ENCODE measurements around the gene CKLF. TPM values are rescaled to one million over a fixed set of nuclear protein-coding genes. Genes with fewer than 3 reads are reported as not detected.

The CKLF gene, protein sequence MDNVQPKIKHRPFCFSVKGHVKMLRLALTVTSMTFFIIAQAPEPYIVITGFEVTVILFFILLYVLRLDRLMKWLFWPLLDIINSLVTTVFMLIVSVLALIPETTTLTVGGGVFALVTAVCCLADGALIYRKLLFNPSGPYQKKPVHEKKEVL
- polyA plus RNA-seq (2013, experiment 1 of 2), result 23.2 TPM
- polyA plus RNA-seq (2013, experiment 2 of 2), result 22.3 TPM

GRCh38 chr16:66552286-66553177, at the start of gene CKLF:
Gene CKLF, plus strand, starts transcription at chr16:66552576. Its CDS starts 140 bp downstream, at chr16:66552716.
- Histone ChIP-seq H3K36me3 (ENCODE audit: control insufficient read depth, insufficient read depth, low read length) (no peaks in the 10 kb centered on the region), H3K4ac (ENCODE audit: low read depth, low read length) (no peak within 1 kb of the TSS), H3K4me3 (ENCODE audit: low read length) (peak within 1 kb of the TSS; percentile 36), H2BK5ac (ENCODE audit: low read length) (no peak within 1 kb of the TSS), H3K79me1 (ENCODE audit: low read length) (no peaks in the 10 kb centered on the region), H4K8ac (ENCODE audit: low read depth, low read length) (peak within 1 kb of the TSS; percentile 66), H3K4me1 (ENCODE audit: control insufficient read depth, low read depth, low read length) (no peaks in the 10 kb centered on the region), H2AK5ac (ENCODE audit: low read length) (no peak within 1 kb of the TSS), H3K79me2 (ENCODE audit: control insufficient read depth, insufficient read depth, low read length) (no peaks in the 10 kb centered on the region), H3K18ac (ENCODE audit: low read length) (peak within 1 kb of the TSS; percentile 12), H2BK15ac (replicated peaks; ENCODE audit: low read depth) (no peak within 1 kb of the TSS), H3K27ac (ENCODE audit: low read depth, low read length) (no peak within 1 kb of the TSS), H2BK120ac (ENCODE audit: low read depth, low read length) (no peak within 1 kb of the TSS), H3K9ac (ENCODE audit: low read length) (peak within 1 kb of the TSS; percentile 81), H3K4me2 (ENCODE audit: low read length) (peak within 1 kb of the TSS; percentile 77), H3K56ac (ENCODE audit: low read length) (peak within 1 kb of the TSS; percentile 95), H4K5ac (ENCODE audit: low read length) (no peak within 1 kb of the TSS), H3K27me3 (ENCODE audit: insufficient read depth, low read length, poor library complexity) (no peaks in the 10 kb centered on the region), H3K23ac (ENCODE audit: low read length) (no peak within 1 kb of the TSS)
- DNase-seq, result peak; percentile 90
- no CpG with 5 or more reads among the region's 63 CpGs for WGBS (ENCODE audit: extremely low coverage, insufficient coverage, low lambda C conversion rate)

GRCh38 chr16:66503030-66503429, 49.3 kb upstream of the CKLF start:
- H2AK5ac ChIP-seq (ENCODE audit: low read length), result no peak overlapping the region
- H3K9ac ChIP-seq (ENCODE audit: low read length), result no peak overlapping the region
- H3K4me3 ChIP-seq (ENCODE audit: low read length), result no peak overlapping the region
- no peak overlapping the region for H3K27ac ChIP-seq (ENCODE audit: low read depth, low read length)
- H3K27me3 ChIP-seq (ENCODE audit: insufficient read depth, low read length, poor library complexity), result no peaks in the 10 kb centered on the region
- H3K18ac ChIP-seq (ENCODE audit: low read length), result no peak overlapping the region
- no peaks in the 10 kb centered on the region for H3K4me1 ChIP-seq (ENCODE audit: control insufficient read depth, low read depth, low read length)
- no peak overlapping the region for H3K4ac ChIP-seq (ENCODE audit: low read depth, low read length)
- H2BK15ac ChIP-seq (replicated peaks; ENCODE audit: low read depth), result no peak overlapping the region
- H2BK5ac ChIP-seq (ENCODE audit: low read length), result no peak overlapping the region
- H3K4me2 ChIP-seq (ENCODE audit: low read length), result no peak overlapping the region
- no CpG with 5 or more reads among the region's 2 CpGs for WGBS (ENCODE audit: extremely low coverage, insufficient coverage, low lambda C conversion rate)
- H3K23ac ChIP-seq (ENCODE audit: low read length), result no peak overlapping the region
- H2BK120ac ChIP-seq (ENCODE audit: low read depth, low read length), result no peak overlapping the region
- H3K56ac ChIP-seq (ENCODE audit: low read length), result no peak overlapping the region
- no peaks in the 10 kb centered on the region for H3K36me3 ChIP-seq (ENCODE audit: control insufficient read depth, insufficient read depth, low read length)
- no peak for DNase-seq
- H4K5ac ChIP-seq (ENCODE audit: low read length), result no peak overlapping the region
- H3K79me1 ChIP-seq (ENCODE audit: low read length), result no peaks in the 10 kb centered on the region
- H4K8ac ChIP-seq (ENCODE audit: low read depth, low read length), result no peak overlapping the region
- no peaks in the 10 kb centered on the region for H3K79me2 ChIP-seq (ENCODE audit: control insufficient read depth, insufficient read depth, low read length)

GRCh38 chr16:66503612-66504011, 48.8 kb upstream of the CKLF start:
- no peak overlapping the region for H3K4ac ChIP-seq (ENCODE audit: low read depth, low read length)
- WGBS (ENCODE audit: extremely low coverage, insufficient coverage, low lambda C conversion rate), result no CpG with 5 or more reads among the region's 3 CpGs
- no peaks in the 10 kb centered on the region for H3K27me3 ChIP-seq (ENCODE audit: insufficient read depth, low read length, poor library complexity)
- no peak overlapping the region for H3K4me3 ChIP-seq (ENCODE audit: low read length)
- H3K27ac ChIP-seq (ENCODE audit: low read depth, low read length), result no peak overlapping the region
- no peak overlapping the region for H2AK5ac ChIP-seq (ENCODE audit: low read length)
- H3K9ac ChIP-seq (ENCODE audit: low read length), result no peak overlapping the region
- no peak overlapping the region for H3K56ac ChIP-seq (ENCODE audit: low read length)
- no peak overlapping the region for H3K23ac ChIP-seq (ENCODE audit: low read length)
- H3K79me1 ChIP-seq (ENCODE audit: low read length), result no peaks in the 10 kb centered on the region
- H3K18ac ChIP-seq (ENCODE audit: low read length), result no peak overlapping the region
- no peak overlapping the region for H4K5ac ChIP-seq (ENCODE audit: low read length)
- no peak for DNase-seq
- no peak overlapping the region for H2BK120ac ChIP-seq (ENCODE audit: low read depth, low read length)
- H3K36me3 ChIP-seq (ENCODE audit: control insufficient read depth, insufficient read depth, low read length), result no peaks in the 10 kb centered on the region
- no peak overlapping the region for H2BK15ac ChIP-seq (replicated peaks; ENCODE audit: low read depth)
- no peaks in the 10 kb centered on the region for H3K79me2 ChIP-seq (ENCODE audit: control insufficient read depth, insufficient read depth, low read length)
- H4K8ac ChIP-seq (ENCODE audit: low read depth, low read length), result no peak overlapping the region
- no peak overlapping the region for H2BK5ac ChIP-seq (ENCODE audit: low read length)
- H3K4me2 ChIP-seq (ENCODE audit: low read length), result no peak overlapping the region
- H3K4me1 ChIP-seq (ENCODE audit: control insufficient read depth, low read depth, low read length), result no peaks in the 10 kb centered on the region

DNA sequence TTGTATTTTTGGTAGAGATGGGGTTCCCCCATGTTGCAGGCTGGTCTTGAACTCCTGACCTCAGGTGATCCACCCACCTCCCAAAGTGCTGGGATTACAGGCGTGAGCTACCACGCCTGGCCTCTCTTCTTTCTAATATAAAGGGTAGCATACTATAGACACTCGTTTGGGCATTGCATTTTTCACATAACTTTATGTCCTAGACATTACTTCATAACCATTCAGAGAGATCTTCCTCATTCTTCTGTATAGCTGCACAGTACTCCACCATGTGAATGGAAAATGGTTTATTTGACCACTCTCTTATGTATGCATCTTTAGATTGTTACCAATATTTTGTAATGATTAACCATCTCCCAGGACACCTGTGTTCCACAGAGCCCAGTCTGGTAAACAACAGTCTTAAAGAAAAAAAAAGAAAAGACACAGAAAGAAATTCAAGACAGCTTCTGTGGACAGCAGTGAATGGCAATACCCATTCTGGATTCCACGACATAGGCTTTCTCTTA, 44.6 kb upstream of the CKLF start:
- DNase-seq, result no peak
- no peak overlapping the region for H2BK120ac ChIP-seq (ENCODE audit: low read depth, low read length)
- H3K79me2 ChIP-seq (ENCODE audit: control insufficient read depth, insufficient read depth, low read length), result no peaks in the 10 kb centered on the region
- no peaks in the 10 kb centered on the region for H3K36me3 ChIP-seq (ENCODE audit: control insufficient read depth, insufficient read depth, low read length)
- H3K27me3 ChIP-seq (ENCODE audit: insufficient read depth, low read length, poor library complexity), result no peaks in the 10 kb centered on the region
- H2BK15ac ChIP-seq (replicated peaks; ENCODE audit: low read depth), result no peak overlapping the region
- H4K8ac ChIP-seq (ENCODE audit: low read depth, low read length), result no peak overlapping the region
- WGBS (ENCODE audit: extremely low coverage, insufficient coverage, low lambda C conversion rate), result no CpG with 5 or more reads among the region's 4 CpGs
- no peak overlapping the region for H3K23ac ChIP-seq (ENCODE audit: low read length)
- no peaks in the 10 kb centered on the region for H3K79me1 ChIP-seq (ENCODE audit: low read length)
- no peak overlapping the region for H2AK5ac ChIP-seq (ENCODE audit: low read length)
- H3K4me1 ChIP-seq (ENCODE audit: control insufficient read depth, low read depth, low read length), result peaks cover 2% of the 10 kb centered on the region
- no peak overlapping the region for H3K4me2 ChIP-seq (ENCODE audit: low read length)
- no peak overlapping the region for H3K9ac ChIP-seq (ENCODE audit: low read length)
- no peak overlapping the region for H3K18ac ChIP-seq (ENCODE audit: low read length)
- H3K4me3 ChIP-seq (ENCODE audit: low read length), result no peak overlapping the region
- no peak overlapping the region for H3K27ac ChIP-seq (ENCODE audit: low read depth, low read length)
- no peak overlapping the region for H2BK5ac ChIP-seq (ENCODE audit: low read length)
- no peak overlapping the region for H3K56ac ChIP-seq (ENCODE audit: low read length)
- no peak overlapping the region for H4K5ac ChIP-seq (ENCODE audit: low read length)
- H3K4ac ChIP-seq (ENCODE audit: low read depth, low read length), result no peak overlapping the region

DNA sequence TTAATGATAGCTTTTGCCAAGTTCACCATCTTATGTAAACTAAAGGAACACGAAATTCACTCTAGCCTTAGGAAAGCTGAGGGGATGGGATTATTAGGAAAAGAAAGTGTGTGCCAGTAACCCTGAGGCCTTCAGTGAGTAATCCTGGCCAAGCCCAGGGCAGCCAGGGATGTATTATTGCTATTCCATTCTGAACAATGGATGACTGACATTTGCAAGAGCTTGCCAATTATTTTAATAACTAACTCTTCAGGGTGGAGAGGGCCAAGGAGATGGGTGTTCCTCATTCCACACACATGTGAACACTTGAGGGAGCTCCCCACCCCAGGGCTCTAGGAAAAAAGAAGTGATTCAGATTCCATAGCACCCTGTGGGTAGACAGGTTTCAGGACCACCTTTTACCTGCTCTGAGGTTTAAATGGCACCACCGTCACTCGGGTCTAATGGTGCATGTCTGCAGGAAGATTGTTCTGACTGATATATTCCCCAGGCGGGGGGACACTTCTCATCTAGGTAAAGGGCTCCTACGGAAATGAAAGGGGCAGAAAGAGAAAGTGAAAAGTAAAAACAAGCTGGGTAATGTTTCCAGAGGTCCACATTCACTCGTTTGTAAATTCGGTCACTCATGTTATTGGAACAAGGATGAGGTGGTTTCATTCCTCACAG, 44.0 kb upstream of the CKLF start:
- H3K18ac ChIP-seq (ENCODE audit: low read length), result no peak overlapping the region
- H2BK120ac ChIP-seq (ENCODE audit: low read depth, low read length), result no peak overlapping the region
- no peaks in the 10 kb centered on the region for H3K79me1 ChIP-seq (ENCODE audit: low read length)
- H3K4me1 ChIP-seq (ENCODE audit: control insufficient read depth, low read depth, low read length), result peaks cover 2% of the 10 kb centered on the region
- no CpG with 5 or more reads among the region's 7 CpGs for WGBS (ENCODE audit: extremely low coverage, insufficient coverage, low lambda C conversion rate)
- no peak for DNase-seq
- H2AK5ac ChIP-seq (ENCODE audit: low read length), result no peak overlapping the region
- H3K36me3 ChIP-seq (ENCODE audit: control insufficient read depth, insufficient read depth, low read length), result no peaks in the 10 kb centered on the region
- no peaks in the 10 kb centered on the region for H3K79me2 ChIP-seq (ENCODE audit: control insufficient read depth, insufficient read depth, low read length)
- H3K23ac ChIP-seq (ENCODE audit: low read length), result no peak overlapping the region
- no peak overlapping the region for H3K4me3 ChIP-seq (ENCODE audit: low read length)
- H2BK15ac ChIP-seq (replicated peaks; ENCODE audit: low read depth), result no peak overlapping the region
- H3K4ac ChIP-seq (ENCODE audit: low read depth, low read length), result no peak overlapping the region
- no peak overlapping the region for H2BK5ac ChIP-seq (ENCODE audit: low read length)
- no peak overlapping the region for H3K4me2 ChIP-seq (ENCODE audit: low read length)
- no peaks in the 10 kb centered on the region for H3K27me3 ChIP-seq (ENCODE audit: insufficient read depth, low read length, poor library complexity)
- H3K56ac ChIP-seq (ENCODE audit: low read length), result no peak overlapping the region
- no peak overlapping the region for H3K27ac ChIP-seq (ENCODE audit: low read depth, low read length)
- H3K9ac ChIP-seq (ENCODE audit: low read length), result no peak overlapping the region
- H4K5ac ChIP-seq (ENCODE audit: low read length), result no peak overlapping the region
- no peak overlapping the region for H4K8ac ChIP-seq (ENCODE audit: low read depth, low read length)

All from mesendoderm (in vitro differentiated cells).